NOMO-1 (cell line): ENCODE results near the gene SNX15.

Experiments
- DNase-seq, 2 experiments: peaks; one replicate each; lab custom pipeline; 2025; ENCODE audit not compliant: unreplicated experiment in 2 of 2; lab: John Stamatoyannopoulos, UW

Gene SNX15

GRCh38 chr11:65083134-65083833 is 56.0 kb downstream of the SNX15 start:
- DNase-seq: peak in 1 of 2 experiments; percentile 12

- DNase-seq: peak; percentile 92 to 97
Measured at GRCh38 chr11:65083834-65084597, 56.8 kb downstream of the SNX15 start, which contains the start of the genes CDCA5 and ZFPL1. Gene CDCA5 (minus strand): TSS chr11:65084040. CDS start chr11:65083978, 62 bp downstream. Gene ZFPL1 (plus strand): TSS chr11:65084222. CDS start chr11:65084699, 477 bp downstream.

- DNase-seq: no peak
Measured at GRCh38 chr11:65084598-65085375, 57.5 kb downstream of the SNX15 start.

- no peak for DNase-seq
Measured at GRCh38 chr11:65085446-65085845, 58.2 kb downstream of the SNX15 start.

- no peak for DNase-seq
Measured at GRCh38 chr11:65086809-65087208, 59.6 kb downstream of the SNX15 start.

GRCh38 chr11:65087216-65087615 is 60.0 kb downstream of the SNX15 start:
- DNase-seq: no peak

- no peak for DNase-seq
Measured at GRCh38 chr11:65087827-65088226, 60.6 kb downstream of the SNX15 start.

- no peak for DNase-seq
Measured at GRCh38 chr11:65089621-65090020, 62.4 kb downstream of the SNX15 start.
